Thyroid gland (tissue), 4 donors: ENCODE data around the gene IFITM1.
"Not testable (repeated sequence)": the region's sequence is repeated elsewhere in the genome, so short reads cannot be mapped to it uniquely, and the experiment has no call there.

Experiments
- CTCF ChIP-seq, 6 experiments: fragments of 200-600 bp in 3 of 6; fragments of 450-650 bp in 3 of 6; sonication (generic) in 3 of 6; IDR thresholded peaks; one replicate each; pipeline ENCODE4 v1.5.1; 2016 to 2019; ENCODE audit warnings: antibody characterized with exemption in 6 of 6, mild to moderate bottlenecking in 2 of 6, inconsistent platforms in 1 of 6, moderate library complexity in 1 of 6
- POLR2A ChIP-seq, 2 donors: fragments of 450-650 bp; IDR thresholded peaks; one replicate each; pipeline ENCODE4 v1.6.1; 2017; ENCODE audit warnings: antibody characterized with exemption in 2 of 2, mild to moderate bottlenecking in 2 of 2, moderate library complexity in 1 of 2

- TF ChIP-seq CTCF, POLR2A (IDR thresholded peaks at IDR 0.05): not testable (repeated sequence)
Measured at GRCh38 chr11:319888-320273, 6.0 kb downstream of the IFITM1 start.
